K562 (cell line): ENCODE measurements around the gene ARHGAP18. TPM values are rescaled to one million over a fixed set of nuclear protein-coding genes. Genes with fewer than 3 reads are reported as not detected.

Experiments
- ATAC-seq: fragments of 200-7000 bp; cut with Tn5 transposase; 3 replicates; pipeline ENCODE4 v1.9.1; 2020; ENCODE audit warnings: moderate library complexity
- BruUV-seq: library from RNA; stranded (reverse); fragments of 400-500 nt; replicated peaks from 2 replicates; lab custom pipeline; 2021; lab: Mats Ljungman, UMichigan
- CTCF ChIA-PET: fragments of 300-600 bp; formaldehyde crosslinking; extraction: SDS; loops from one replicate; lab custom pipeline; 2021; ENCODE audit warnings: low intra/inter-chr PET ratio; lab: Yijun Ruan, JAX
- POLR2A ChIA-PET: fragments of 300-600, 350-650 bp; sonication (Branson Sonifier 250); formaldehyde crosslinking; extraction: SDS; loops from one replicate; lab custom pipeline; 2021; ENCODE audit warnings: antibody characterized with exemption, inconsistent platforms; lab: Yijun Ruan, JAX
- DNase-seq, 4 experiments: peaks; one replicate each; pipeline versions ENCODE4 v3.0.0 to v3.0.0-alpha.2; 2011 to 2018; ENCODE audit warnings: low spot score in 3 of 4, mixed read lengths in 3 of 4; ENCODE audit errors: extremely low read depth in 1 of 4
- FAIRE-seq: peaks from 2 replicates; lab custom pipeline; 2011; peaks lifted over from hg19 to GRCh38; lab: Jason Lieb, UNC
- H2AFZ ChIP-seq: 2 replicates; pipeline ENCODE4 v1.6.0; 2011; ENCODE audit warnings: low read depth, low read length, control low read depth, inconsistent platforms
- H3K27ac ChIP-seq: fragments of 200-600 bp; 3 replicates; pipeline ENCODE4 v1.8.0; 2011; ENCODE audit warnings: low read depth, mild to moderate bottlenecking, control low read depth, inconsistent platforms, low read length, moderate library complexity, mixed read lengths; ENCODE audit errors: extremely low read depth
- H3K27me3 ChIP-seq, 2 experiments: fragments of 300-600 bp in 1 of 2; 2 replicates in 1 of 2; 3 replicates in 1 of 2; pipeline versions ENCODE4 v1.6.0 to v1.8.0; 2011; ENCODE audit warnings: inconsistent platforms in 2 of 2, low read length in 2 of 2, mild to moderate bottlenecking in 1 of 2, mixed read lengths in 1 of 2, moderate library complexity in 1 of 2; ENCODE audit not compliant: control insufficient read depth in 2 of 2, insufficient read depth in 2 of 2
- H3K36me3 ChIP-seq: fragments of 300-600 bp; 3 replicates; pipeline ENCODE4 v1.8.0; 2011; ENCODE audit warnings: mild to moderate bottlenecking, low read length, inconsistent platforms; ENCODE audit not compliant: control insufficient read depth, insufficient read depth
- H3K4me1 ChIP-seq, 2 experiments: fragments of 200-600 bp in 1 of 2; replicated peaks in 1 of 2; 2 replicates in 1 of 2; 3 replicates in 1 of 2; pipeline versions ENCODE4 v1.5.1 to v1.8.0; 2011; ENCODE audit warnings: inconsistent platforms in 2 of 2, low read length in 2 of 2, mild to moderate bottlenecking in 1 of 2, mixed read lengths in 1 of 2, moderate library complexity in 1 of 2; ENCODE audit not compliant: control insufficient read depth in 2 of 2, insufficient read depth in 2 of 2
- H3K4me2 ChIP-seq: 2 replicates; pipeline ENCODE4 v1.6.1; 2011; ENCODE audit warnings: low read length, control low read depth, inconsistent platforms, mixed read lengths; ENCODE audit not compliant: insufficient read depth
- H3K4me3 ChIP-seq: fragments of 200-600 bp; sonication (generic), shearing (Covaris generic); 2 replicates; pipeline ENCODE4 v1.5.1; 2016; ENCODE audit warnings: control low read depth, inconsistent platforms
- H3K79me2 ChIP-seq: fragments of 200-600 bp; 3 replicates; pipeline ENCODE4 v1.8.0; 2011; ENCODE audit warnings: low read length, inconsistent platforms; ENCODE audit not compliant: control insufficient read depth, insufficient read depth
- H3K9ac ChIP-seq, 2 experiments: 2 replicates each; pipeline versions ENCODE4 v1.6.0 to v1.6.1; 2011; ENCODE audit warnings: low read depth in 2 of 2, low read length in 2 of 2, control low read depth in 1 of 2, inconsistent platforms in 1 of 2, mild to moderate bottlenecking in 1 of 2, mixed read lengths in 1 of 2; ENCODE audit not compliant: insufficient read depth in 1 of 2
- H3K9me1 ChIP-seq: one replicate; pipeline ENCODE4 v1.6.0; 2011; ENCODE audit warnings: inconsistent platforms, mild to moderate bottlenecking, low read length, moderate library complexity; ENCODE audit not compliant: control insufficient read depth, insufficient read depth
- H3K9me3 ChIP-seq: replicated peaks from 2 replicates; pipeline ENCODE4 v1.5.1; 2011; ENCODE audit warnings: low read depth, low read length, inconsistent platforms; ENCODE audit not compliant: control insufficient read depth, insufficient read depth
- H4K20me1 ChIP-seq: replicated peaks from 2 replicates; pipeline ENCODE4 v1.6.1; 2011; ENCODE audit warnings: low read length, inconsistent platforms, mixed read lengths; ENCODE audit not compliant: control insufficient read depth, insufficient read depth
- EZH2 ChIP-seq: IDR thresholded peaks from 2 replicates; pipeline ENCODE4 v1.6.1; 2012; ENCODE audit warnings: low read depth, mild to moderate bottlenecking, inconsistent platforms, low read length, borderline replicate concordance
- NR2C2 ChIP-seq, 2 experiments: fragments of 200-800 bp in 1 of 2; sonication (Bioruptor generic) in 1 of 2; sonication (generic) in 1 of 2; formaldehyde crosslinking in 1 of 2; IDR thresholded peaks; 2 replicates each; pipeline versions ENCODE4 v1.6.1 to v1.8.0; 2016 to 2022; ENCODE audit warnings: mild to moderate bottlenecking in 1 of 2, missing compliant biosample characterization in 1 of 2, missing genetic modification characterization in 1 of 2, missing genetic modification reagents in 1 of 2
- SUPT5H ChIP-seq: fragments of 450-650 bp; IDR thresholded peaks from 2 replicates; pipeline ENCODE4 v1.6.1; 2016
- WGBS: fragments of 100-300 bp; shearing (Covaris generic); methylation state at CpG from one replicate; pipeline ENCODE4 v1.1.6; 2016; ENCODE audit warnings: low coverage, mixed read lengths; ENCODE audit not compliant: insufficient coverage; ENCODE audit errors: missing lambda C conversion rate; 5-methylcytosine and 5-hydroxymethylcytosine counted together
- in situ Hi-C: fragments of 300-500 bp; cut with MboI; formaldehyde crosslinking; loops from 4 replicates; pipeline ENCODE4 v1.15.0; 2018; ENCODE audit warnings: inconsistent platforms, mixed read lengths
- intact Hi-C: fragments of 100-400 bp; cut with micrococcal nuclease; formaldehyde crosslinking; loops from 2 replicates; pipeline ENCODE4 v1.14.2; 2022
- polyA plus RNA-seq, 8 experiments: library from polyadenylated mRNA; depleted of rRNA in 4 of 8; stranded (reverse) in 5 of 8; unstranded in 3 of 8; fragments of >200 nt; fragmentation: Nextera tagmentation in 2 of 8; fragmentation: Illumina TruSeq in 1 of 8; extraction: Ambion mirVana in 2 of 8; extraction: Trizol in 1 of 8; gene quantifications; 2 replicates each; pipeline versions ENCODE4 v1.2.1 to v1.2.3, GENCODE V29; 2011 to 2014; ENCODE audit warnings: inconsistent platforms in 1 of 8, missing spikeins in 1 of 8
- total RNA-seq, 7 experiments: library from RNA; depleted of rRNA in 6 of 7; stranded (reverse); fragments of >200 nt in 6 of 7; fragmentation: Illumina TruSeq in 2 of 7; extraction: Trizol in 2 of 7; gene quantifications; 2 replicates each; pipeline versions ENCODE4 v1.2.1 to v1.2.3, GENCODE V29; 2011 to 2021; ENCODE audit warnings: low replicate concordance in 1 of 7
- TF ChIP-seq, protein P1 (sequence below): fragments of 450-650 bp; formaldehyde crosslinking; IDR thresholded peaks from 2 replicates; pipeline ENCODE4 v1.4.0; 2022; ENCODE audit warnings: missing genetic modification characterization
- TF ChIP-seq, protein P2 (sequence below): fragments of 250-450 bp; sonication (Bioruptor Pico); IDR thresholded peaks from 2 replicates; pipeline ENCODE4 v1.4.0; 2020; ENCODE audit warnings: mild to moderate bottlenecking, moderate library complexity
- TF ChIP-seq, protein P3 (sequence below): fragments of 250-450 bp; sonication (Bioruptor Pico); IDR thresholded peaks from 2 replicates; pipeline ENCODE4 v1.4.0; 2020
- TF ChIP-seq, protein P4 (sequence below): IDR thresholded peaks from 2 replicates; pipeline ENCODE4 v1.6.1; 2016; ENCODE audit warnings: missing genetic modification characterization, missing compliant biosample characterization

The ARHGAP18 gene
- total and polyA plus RNA-seq, 9 of the 15 experiments (the other 6 are each of a cell fraction or from before 2014, with no cell fraction given), result 13.3 to 29.7 (median 21.1) TPM

DNA sequence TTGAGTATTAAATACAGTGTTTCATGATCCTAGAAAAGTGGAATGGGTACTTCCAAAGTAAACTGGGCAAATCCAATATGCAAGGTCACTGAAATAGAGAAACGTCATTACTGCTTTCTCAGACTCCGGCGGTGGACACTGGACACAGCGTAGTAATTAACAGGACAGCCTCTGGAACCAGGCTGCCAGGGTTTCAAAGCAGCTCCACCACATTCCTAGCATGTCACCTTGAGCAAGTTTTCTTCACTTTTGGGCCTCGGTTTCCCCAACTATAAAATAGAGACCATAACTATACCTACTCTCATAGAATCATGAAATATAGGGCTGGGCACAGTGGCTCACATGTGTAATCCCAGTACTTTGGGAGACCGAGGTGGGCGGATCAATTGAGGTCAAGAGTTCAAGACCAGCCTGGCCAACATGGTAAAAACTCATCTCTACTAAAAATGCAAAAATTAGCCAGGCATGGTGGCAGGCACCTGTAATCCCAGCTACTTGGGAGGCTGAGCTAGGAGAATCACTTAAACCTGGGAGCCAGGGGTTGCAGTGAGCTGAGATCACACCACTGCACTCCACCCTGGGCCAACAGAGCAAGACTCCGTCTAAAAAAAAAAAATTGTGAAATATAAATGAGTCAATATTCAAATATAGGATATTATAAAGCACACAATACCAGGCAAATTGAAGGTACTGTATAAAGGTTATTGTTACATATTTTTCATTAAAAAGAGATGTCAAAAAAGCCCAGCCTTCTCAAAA, 24.9 kb downstream of the ARHGAP18 start:
- DNase-seq, result peak in 1 of 4 experiments; percentile 14
- in situ Hi-C loops, result no loop called here
- no peak for FAIRE-seq
- peak overlapping the region; percentile 24 to 64; a peak in 3 of 4 replicates for H3K9ac ChIP-seq
- intact Hi-C loops, result loop anchor here (2.0 kb wide), 1 partner anchor 26 kb away; the partner anchor contains the start of gene ARHGAP18
- H4K20me1 ChIP-seq, result no peaks in the 10 kb centered on the region
- peaks cover 7% of the 10 kb centered on the region; the same call in 1 of the 3 replicates for H3K36me3 ChIP-seq
- H3K4me2 ChIP-seq, result peak overlapping the region; percentile 69
- H3K79me2 ChIP-seq, result peaks cover 88% of the 10 kb centered on the region
- H3K9me1 ChIP-seq, result no peaks in the 10 kb centered on the region
- ChIA-PET POLR2A (interaction anchor here (0.8 to 2.5 kb wide), 6 partner anchors 10 to 336 kb away, joined by 3 to 8 read pairs (median 3); partner anchors contain the start of gene ARHGAP18), CTCF (no interaction called here)
- peaks cover 17 to 74% of the 10 kb centered on the region in 2 experiments for H3K4me1 ChIP-seq
- no peaks in the 10 kb centered on the region for H3K9me3 ChIP-seq
- no TSS peak for BruUV-seq
- no peaks in the 10 kb centered on the region for H3K27me3 ChIP-seq
- H3K4me3 ChIP-seq, result no peak overlapping the region
- ATAC-seq, result peak; percentile 18; the same call in 2 of the 3 replicates
- peak overlapping the region; percentile 90 for H3K27ac ChIP-seq
- peak overlapping the region; percentile 64 for H2AFZ ChIP-seq
- WGBS, result 45% methylated on average over 8 of the region's 8 CpGs
- TF ChIP-seq, protein P1, sequence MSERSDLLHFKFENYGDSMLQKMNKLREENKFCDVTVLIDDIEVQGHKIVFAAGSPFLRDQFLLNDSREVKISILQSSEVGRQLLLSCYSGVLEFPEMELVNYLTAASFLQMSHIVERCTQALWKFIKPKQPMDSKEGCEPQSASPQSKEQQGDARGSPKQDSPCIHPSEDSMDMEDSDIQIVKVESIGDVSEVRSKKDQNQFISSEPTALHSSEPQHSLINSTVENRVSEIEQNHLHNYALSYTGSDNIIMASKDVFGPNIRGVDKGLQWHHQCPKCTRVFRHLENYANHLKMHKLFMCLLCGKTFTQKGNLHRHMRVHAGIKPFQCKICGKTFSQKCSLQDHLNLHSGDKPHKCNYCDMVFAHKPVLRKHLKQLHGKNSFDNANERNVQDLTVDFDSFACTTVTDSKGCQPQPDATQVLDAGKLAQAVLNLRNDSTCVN (CRISPR knock-in tag), result no peak
- TF ChIP-seq, protein P2, sequence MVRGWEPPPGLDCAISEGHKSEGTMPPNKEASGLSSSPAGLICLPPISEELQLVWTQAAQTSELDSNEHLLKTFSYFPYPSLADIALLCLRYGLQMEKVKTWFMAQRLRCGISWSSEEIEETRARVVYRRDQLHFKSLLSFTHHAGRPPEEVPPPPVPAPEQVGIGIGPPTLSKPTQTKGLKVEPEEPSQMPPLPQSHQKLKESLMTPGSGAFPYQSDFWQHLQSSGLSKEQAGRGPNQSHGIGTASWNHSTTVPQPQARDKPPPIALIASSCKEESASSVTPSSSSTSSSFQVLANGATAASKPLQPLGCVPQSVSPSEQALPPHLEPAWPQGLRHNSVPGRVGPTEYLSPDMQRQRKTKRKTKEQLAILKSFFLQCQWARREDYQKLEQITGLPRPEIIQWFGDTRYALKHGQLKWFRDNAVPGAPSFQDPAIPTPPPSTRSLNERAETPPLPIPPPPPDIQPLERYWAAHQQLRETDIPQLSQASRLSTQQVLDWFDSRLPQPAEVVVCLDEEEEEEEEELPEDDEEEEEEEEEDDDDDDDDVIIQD (CRISPR knock-in tag), result no peak
- TF ChIP-seq, protein P3, sequence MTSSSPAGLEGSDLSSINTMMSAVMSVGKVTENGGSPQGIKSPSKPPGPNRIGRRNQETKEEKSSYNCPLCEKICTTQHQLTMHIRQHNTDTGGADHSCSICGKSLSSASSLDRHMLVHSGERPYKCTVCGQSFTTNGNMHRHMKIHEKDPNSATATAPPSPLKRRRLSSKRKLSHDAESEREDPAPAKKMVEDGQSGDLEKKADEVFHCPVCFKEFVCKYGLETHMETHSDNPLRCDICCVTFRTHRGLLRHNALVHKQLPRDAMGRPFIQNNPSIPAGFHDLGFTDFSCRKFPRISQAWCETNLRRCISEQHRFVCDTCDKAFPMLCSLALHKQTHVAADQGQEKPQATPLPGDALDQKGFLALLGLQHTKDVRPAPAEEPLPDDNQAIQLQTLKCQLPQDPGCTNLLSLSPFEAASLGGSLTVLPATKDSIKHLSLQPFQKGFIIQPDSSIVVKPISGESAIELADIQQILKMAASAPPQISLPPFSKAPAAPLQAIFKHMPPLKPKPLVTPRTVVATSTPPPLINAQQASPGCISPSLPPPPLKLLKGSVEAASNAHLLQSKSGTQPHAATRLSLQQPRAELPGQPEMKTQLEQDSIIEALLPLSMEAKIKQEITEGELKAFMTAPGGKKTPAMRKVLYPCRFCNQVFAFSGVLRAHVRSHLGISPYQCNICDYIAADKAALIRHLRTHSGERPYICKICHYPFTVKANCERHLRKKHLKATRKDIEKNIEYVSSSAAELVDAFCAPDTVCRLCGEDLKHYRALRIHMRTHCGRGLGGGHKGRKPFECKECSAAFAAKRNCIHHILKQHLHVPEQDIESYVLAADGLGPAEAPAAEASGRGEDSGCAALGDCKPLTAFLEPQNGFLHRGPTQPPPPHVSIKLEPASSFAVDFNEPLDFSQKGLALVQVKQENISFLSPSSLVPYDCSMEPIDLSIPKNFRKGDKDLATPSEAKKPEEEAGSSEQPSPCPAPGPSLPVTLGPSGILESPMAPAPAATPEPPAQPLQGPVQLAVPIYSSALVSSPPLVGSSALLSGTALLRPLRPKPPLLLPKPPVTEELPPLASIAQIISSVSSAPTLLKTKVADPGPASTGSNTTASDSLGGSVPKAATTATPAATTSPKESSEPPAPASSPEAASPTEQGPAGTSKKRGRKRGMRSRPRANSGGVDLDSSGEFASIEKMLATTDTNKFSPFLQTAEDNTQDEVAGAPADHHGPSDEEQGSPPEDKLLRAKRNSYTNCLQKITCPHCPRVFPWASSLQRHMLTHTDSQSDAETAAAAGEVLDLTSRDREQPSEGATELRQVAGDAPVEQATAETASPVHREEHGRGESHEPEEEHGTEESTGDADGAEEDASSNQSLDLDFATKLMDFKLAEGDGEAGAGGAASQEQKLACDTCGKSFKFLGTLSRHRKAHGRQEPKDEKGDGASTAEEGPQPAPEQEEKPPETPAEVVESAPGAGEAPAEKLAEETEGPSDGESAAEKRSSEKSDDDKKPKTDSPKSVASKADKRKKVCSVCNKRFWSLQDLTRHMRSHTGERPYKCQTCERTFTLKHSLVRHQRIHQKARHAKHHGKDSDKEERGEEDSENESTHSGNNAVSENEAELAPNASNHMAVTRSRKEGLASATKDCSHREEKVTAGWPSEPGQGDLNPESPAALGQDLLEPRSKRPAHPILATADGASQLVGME (CRISPR knock-in tag), result no peak
- no peak for TF ChIP-seq EZH2
- TF ChIP-seq SUPT5H, result no peak
- TF ChIP-seq, protein P4, sequence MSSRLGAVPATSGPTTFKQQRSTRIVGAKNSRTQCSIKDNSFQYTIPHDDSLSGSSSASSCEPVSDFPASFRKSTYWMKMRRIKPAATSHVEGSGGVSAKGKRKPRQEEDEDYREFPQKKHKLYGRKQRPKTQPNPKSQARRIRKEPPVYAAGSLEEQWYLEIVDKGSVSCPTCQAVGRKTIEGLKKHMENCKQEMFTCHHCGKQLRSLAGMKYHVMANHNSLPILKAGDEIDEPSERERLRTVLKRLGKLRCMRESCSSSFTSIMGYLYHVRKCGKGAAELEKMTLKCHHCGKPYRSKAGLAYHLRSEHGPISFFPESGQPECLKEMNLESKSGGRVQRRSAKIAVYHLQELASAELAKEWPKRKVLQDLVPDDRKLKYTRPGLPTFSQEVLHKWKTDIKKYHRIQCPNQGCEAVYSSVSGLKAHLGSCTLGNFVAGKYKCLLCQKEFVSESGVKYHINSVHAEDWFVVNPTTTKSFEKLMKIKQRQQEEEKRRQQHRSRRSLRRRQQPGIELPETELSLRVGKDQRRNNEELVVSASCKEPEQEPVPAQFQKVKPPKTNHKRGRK (tag), result no peak
- TF ChIP-seq NR2C2 (CRISPR knock-in tag; IDR thresholded peaks at IDR 0.05), result no peak
- TF ChIP-seq NR2C2 (tag; IDR thresholded peaks at IDR 0.05), result peak; percentile 38
